OCI-LY3 (cell line): ENCODE measurements around the gene STK4.
A peak's percentile ranks its signal among the peaks of the same experiment; 100 is the strongest.

Experiments
- H2AFZ ChIP-seq: fragments of 200-600, 300-600 bp; shearing (Covaris generic); 2 replicates; pipeline ENCODE4 v1.6.0; 2014; ENCODE audit warnings: antibody characterized with exemption, low read depth, low read length
- H3K27ac ChIP-seq: fragments of 200-600, 300-600 bp; sonication (generic); 2 replicates; pipeline ENCODE4 v1.5.1; 2014; ENCODE audit warnings: mild to moderate bottlenecking, low read length, moderate library complexity, mixed read lengths
- H3K27me3 ChIP-seq: fragments of 200-600, 300-600 bp; sonication (generic); 2 replicates; pipeline ENCODE4 v1.6.1; 2014; ENCODE audit warnings: low read depth, low read length, mixed read lengths
- H3K36me3 ChIP-seq: fragments of 200-600, 300-600 bp; sonication (generic); replicated peaks from 2 replicates; pipeline ENCODE3; 2014; ENCODE audit warnings: low read depth, low read length, mixed read lengths
- H3K4me1 ChIP-seq: fragments of 300-600, 200-600 bp; sonication (generic); 2 replicates; pipeline ENCODE4 v1.6.1; 2014; ENCODE audit warnings: low read length, mixed read lengths
- H3K4me2 ChIP-seq: fragments of 200-600, 300-600 bp; sonication (generic); 2 replicates; pipeline ENCODE4 v1.6.1; 2014; ENCODE audit warnings: low read length, mixed read lengths
- H3K4me3 ChIP-seq: fragments of 300-600, 200-600 bp; sonication (generic); 2 replicates; pipeline ENCODE4 v1.5.1; 2014; ENCODE audit warnings: antibody characterized with exemption, mild to moderate bottlenecking, low read length, moderate library complexity
- H3K79me2 ChIP-seq: fragments of 300-600, 200-600 bp; shearing (Covaris generic); 2 replicates; pipeline ENCODE4 v1.6.1; 2014; ENCODE audit warnings: mild to moderate bottlenecking, low read length, mixed read lengths
- H3K9ac ChIP-seq: fragments of 300-600, 200-600 bp; shearing (Covaris generic); 2 replicates; pipeline ENCODE4 v1.6.0; 2014; ENCODE audit warnings: mild to moderate bottlenecking, low read length, moderate library complexity
- H3K9me3 ChIP-seq: fragments of 200-600, 300-600 bp; shearing (Covaris generic); 2 replicates; pipeline ENCODE4 v1.6.1; 2014; ENCODE audit warnings: low read length, mixed read lengths; ENCODE audit not compliant: insufficient read depth
- H4K20me1 ChIP-seq: fragments of 200-600, 300-600 bp; sonication (generic); 2 replicates; pipeline ENCODE4 v1.6.1; 2016; ENCODE audit warnings: low read length, mixed read lengths; ENCODE audit not compliant: insufficient read depth
- CTCF ChIP-seq: fragments of 200-600, 300-600 bp; sonication (generic); IDR thresholded peaks from 2 replicates; pipeline ENCODE4 v1.5.1; 2014; ENCODE audit warnings: antibody characterized with exemption, low read length, low read depth
- EZH2phosphoT487 ChIP-seq: fragments of 200-600 bp; shearing (Covaris generic); IDR thresholded peaks from 2 replicates; pipeline ENCODE4 v1.6.1; 2018; ENCODE audit warnings: antibody characterized with exemption, mixed run types, low read depth

STK4 gene

GRCh38 chr20:44958276-44958675, 8.0 kb upstream of the STK4 start:
- Histone ChIP-seq H3K79me2 (peaks cover 72% of the 10 kb centered on the region), H4K20me1 (peaks cover 17% of the 10 kb centered on the region), H3K27me3 (no peaks in the 10 kb centered on the region), H3K27ac (peak overlapping the region; percentile 56; the same call in 1 of the 2 replicates), H2AFZ (no peak overlapping the region), H3K9ac (peak overlapping the region; percentile 84; the same call in 1 of the 2 replicates), H3K4me3 (peak overlapping the region; percentile 86), H3K4me2 (peak overlapping the region; percentile 92), H3K9me3 (no peaks in the 10 kb centered on the region), H3K36me3 (peaks cover 44% of the 10 kb centered on the region), H3K4me1 (peaks cover 54% of the 10 kb centered on the region)
- TF ChIP-seq CTCF (no peak), EZH2phosphoT487 (no peak)

GRCh38 chr20:44959082-44959637, 7.2 kb upstream of the STK4 start:
- no peaks in the 10 kb centered on the region for H3K9me3 ChIP-seq
- H3K79me2 ChIP-seq = peaks cover 63% of the 10 kb centered on the region
- peaks cover 35% of the 10 kb centered on the region for H3K36me3 ChIP-seq
- peak overlapping the region; percentile 86 for H3K4me3 ChIP-seq
- H3K4me2 ChIP-seq = peak overlapping the region; percentile 92
- peak overlapping the region; percentile 56 for H3K27ac ChIP-seq
- H2AFZ ChIP-seq = no peak overlapping the region
- H3K27me3 ChIP-seq = no peaks in the 10 kb centered on the region
- TF ChIP-seq CTCF (no peak), EZH2phosphoT487 (no peak)
- H3K4me1 ChIP-seq = peaks cover 63% of the 10 kb centered on the region
- H4K20me1 ChIP-seq = peaks cover 13% of the 10 kb centered on the region
- H3K9ac ChIP-seq = peak overlapping the region; percentile 84

GRCh38 chr20:44959638-44960102, 6.6 kb upstream of the STK4 start:
- Histone ChIP-seq H3K9me3 (no peaks in the 10 kb centered on the region), H3K9ac (peak overlapping the region; percentile 84), H3K27ac (peak overlapping the region; percentile 56), H3K36me3 (peaks cover 30% of the 10 kb centered on the region), H2AFZ (no peak overlapping the region), H4K20me1 (peaks cover 12% of the 10 kb centered on the region), H3K4me1 (peaks cover 67% of the 10 kb centered on the region), H3K4me3 (peak overlapping the region; percentile 86), H3K4me2 (peak overlapping the region; percentile 92), H3K79me2 (peaks cover 58% of the 10 kb centered on the region), H3K27me3 (no peaks in the 10 kb centered on the region)
- TF ChIP-seq CTCF (peak; percentile 35), EZH2phosphoT487 (no peak)

GRCh38 chr20:44960103-44960852, 6.0 kb upstream of the STK4 start, which contains the start of gene TOMM34:
TSS of gene TOMM34 (minus strand) at chr20:44960397. CDS start at chr20:44960333, 64 bp downstream.
- H3K4me1 ChIP-seq = peaks cover 62% of the 10 kb centered on the region
- TF ChIP-seq EZH2phosphoT487 (no peak), CTCF (peak; percentile 19; the same call in 1 of the 2 replicates)
- peak within 1 kb of the TSS; percentile 92 for H3K4me2 ChIP-seq
- H3K9ac ChIP-seq = peak within 1 kb of the TSS; percentile 84
- H3K79me2 ChIP-seq = peaks cover 57% of the 10 kb centered on the region
- no peaks in the 10 kb centered on the region for H3K9me3 ChIP-seq
- H3K27me3 ChIP-seq = no peaks in the 10 kb centered on the region
- peak within 1 kb of the TSS; percentile 56 for H3K27ac ChIP-seq
- H3K4me3 ChIP-seq = peak within 1 kb of the TSS; percentile 86
- peaks cover 24% of the 10 kb centered on the region for H3K36me3 ChIP-seq
- H4K20me1 ChIP-seq = peaks cover 12% of the 10 kb centered on the region
- peak within 1 kb of the TSS; percentile 36 for H2AFZ ChIP-seq
